Liver (tissue), 3 donors: ENCODE measurements around the gene RAD51B.

ENCODE experiments used
- CTCF ChIP-seq: fragments of 150-350 bp; IDR thresholded peaks from 2 replicates; pipeline ENCODE4 v1.5.1; 2017; ENCODE audit warnings: improper control_type of control experiment, low read depth, low read length; ENCODE audit not compliant: missing input control
- REST ChIP-seq: IDR thresholded peaks from 2 replicates; pipeline ENCODE4 v1.6.1; 2016; ENCODE audit warnings: antibody characterized with exemption, mild to moderate bottlenecking
- TAF1 ChIP-seq: conservative IDR thresholded peaks from 2 replicates; pipeline ENCODE4 v1.6.1; 2016; ENCODE audit warnings: antibody characterized with exemption, mild to moderate bottlenecking
- YY1 ChIP-seq: IDR thresholded peaks from 2 replicates; pipeline ENCODE4 v1.6.1; 2016; ENCODE audit warnings: antibody characterized with exemption, mild to moderate bottlenecking
- donor health status: healthy.
- donor health status: healthy.

GRCh38 chr14:68470361-68470760 lies 650.8 kb downstream of the RAD51B start:
- TF ChIP-seq CTCF = no peak
- TF ChIP-seq YY1 = no peak
- TF ChIP-seq REST = no peak
- TF ChIP-seq TAF1 = no peak
